NT2/D1 (cell line): ENCODE results near the gene PTPRG.
A peak's percentile ranks its signal among the peaks of the same experiment; 100 is the strongest.

Experiments
- DNase-seq: peaks from one replicate; pipeline ENCODE4 v3.0.0-alpha.2; 2011; ENCODE audit warnings: low read depth, low spot score
- H3K27me3 ChIP-seq: 2 replicates; pipeline ENCODE4 v1.6.0; 2011; ENCODE audit warnings: mild to moderate bottlenecking; ENCODE audit not compliant: insufficient read length, insufficient read depth
- H3K36me3 ChIP-seq: 2 replicates; pipeline ENCODE4 v1.6.1; 2011; ENCODE audit warnings: mild to moderate bottlenecking, low read length, mixed read lengths; ENCODE audit not compliant: insufficient read depth, insufficient read length
- H3K4me1 ChIP-seq: 2 replicates; pipeline ENCODE4 v1.5.1; 2011; ENCODE audit not compliant: insufficient read depth, insufficient read length
- H3K4me3 ChIP-seq: 2 replicates; pipeline ENCODE4 v1.5.1; 2011; ENCODE audit warnings: low read depth; ENCODE audit not compliant: insufficient read length
- H3K9ac ChIP-seq: 2 replicates; pipeline ENCODE4 v1.6.0; 2011; ENCODE audit warnings: low read depth; ENCODE audit not compliant: insufficient read length
- H3K9me3 ChIP-seq: 2 replicates; pipeline ENCODE4 v1.5.1; 2011; ENCODE audit warnings: mild to moderate bottlenecking, low read length; ENCODE audit not compliant: insufficient read depth
- SUZ12 ChIP-seq: IDR thresholded peaks from 2 replicates; pipeline ENCODE4 v1.6.1; 2011; ENCODE audit not compliant: insufficient read length, insufficient read depth; ENCODE audit errors: extremely low read depth
- YY1 ChIP-seq: IDR thresholded peaks from 2 replicates; pipeline ENCODE4 v1.6.1; 2011; ENCODE audit not compliant: insufficient read length, insufficient read depth
- ZNF274 ChIP-seq: IDR thresholded peaks from 2 replicates; pipeline ENCODE4 v1.6.1; 2011; ENCODE audit warnings: mild to moderate bottlenecking, low read depth, low read length

PTPRG gene

GRCh38 chr3:62044874-62045411, 483.6 kb downstream of the PTPRG start:
- Histone ChIP-seq H3K4me3 (no peak overlapping the region), H3K9me3 (no peaks in the 10 kb centered on the region), H3K27me3 (no peaks in the 10 kb centered on the region), H3K4me1 (no peaks in the 10 kb centered on the region), H3K9ac (no peak overlapping the region), H3K36me3 (no peaks in the 10 kb centered on the region)
- peak; percentile 23 for DNase-seq
- TF ChIP-seq ZNF274 (no peak), SUZ12 (no peak), YY1 (no peak)

GRCh38 chr3:62046326-62046725, 485.0 kb downstream of the PTPRG start:
- Histone ChIP-seq H3K27me3 (no peaks in the 10 kb centered on the region), H3K9ac (no peak overlapping the region), H3K4me3 (no peak overlapping the region), H3K4me1 (no peaks in the 10 kb centered on the region), H3K9me3 (no peaks in the 10 kb centered on the region), H3K36me3 (no peaks in the 10 kb centered on the region)
- DNase-seq, result no peak
- TF ChIP-seq SUZ12, result no peak

GRCh38 chr3:62048577-62048976, 487.2 kb downstream of the PTPRG start:
- no peaks in the 10 kb centered on the region for H3K9me3 ChIP-seq
- no peak overlapping the region for H3K9ac ChIP-seq

GRCh38 chr3:62049033-62049432, 487.7 kb downstream of the PTPRG start:
- Histone ChIP-seq H3K27me3 (no peaks in the 10 kb centered on the region), H3K9ac (no peak overlapping the region), H3K36me3 (no peaks in the 10 kb centered on the region), H3K9me3 (no peaks in the 10 kb centered on the region), H3K4me3 (no peak overlapping the region), H3K4me1 (no peaks in the 10 kb centered on the region)
- TF ChIP-seq SUZ12, result no peak
- TF ChIP-seq YY1, result no peak
- no peak for TF ChIP-seq ZNF274
- DNase-seq, result no peak

More at GRCh38 chr3:62048577-62048976, 487.2 kb downstream of the PTPRG start:
- TF ChIP-seq ZNF274, result no peak
- TF ChIP-seq SUZ12, result no peak
- no peak for TF ChIP-seq YY1
- H3K27me3 ChIP-seq, result no peaks in the 10 kb centered on the region
- DNase-seq, result no peak
- H3K36me3 ChIP-seq, result no peaks in the 10 kb centered on the region
- no peaks in the 10 kb centered on the region for H3K4me1 ChIP-seq
- H3K4me3 ChIP-seq, result no peak overlapping the region

- TF ChIP-seq SUZ12 (no peak), YY1 (no peak), ZNF274 (no peak)
- H3K4me3 ChIP-seq, result no peak overlapping the region
- H3K27me3 ChIP-seq, result no peaks in the 10 kb centered on the region
- H3K36me3 ChIP-seq, result no peaks in the 10 kb centered on the region
- DNase-seq, result peak; percentile 18
- no peaks in the 10 kb centered on the region for H3K4me1 ChIP-seq
- H3K9me3 ChIP-seq, result no peaks in the 10 kb centered on the region
- H3K9ac ChIP-seq, result no peak overlapping the region
Measured at GRCh38 chr3:62051506-62051905, 490.1 kb downstream of the PTPRG start.

- Histone ChIP-seq H3K9ac (no peak overlapping the region), H3K36me3 (no peaks in the 10 kb centered on the region), H3K4me1 (no peaks in the 10 kb centered on the region), H3K27me3 (no peaks in the 10 kb centered on the region), H3K4me3 (no peak overlapping the region), H3K9me3 (no peaks in the 10 kb centered on the region)
- no peak for TF ChIP-seq SUZ12
- no peak for TF ChIP-seq ZNF274
- no peak for TF ChIP-seq YY1
- no peak for DNase-seq
Measured at GRCh38 chr3:62052331-62052730, 491.0 kb downstream of the PTPRG start.

GRCh38 chr3:62056658-62057057, 495.3 kb downstream of the PTPRG start:
- Histone ChIP-seq H3K9me3 (no peaks in the 10 kb centered on the region), H3K36me3 (no peaks in the 10 kb centered on the region)
- TF ChIP-seq ZNF274 (no peak), YY1 (no peak), SUZ12 (no peak)

GRCh38 chr3:62057339-62058047, 496.1 kb downstream of the PTPRG start:
- Histone ChIP-seq H3K9ac (no peak overlapping the region), H3K9me3 (no peaks in the 10 kb centered on the region), H3K4me3 (no peak overlapping the region), H3K4me1 (no peaks in the 10 kb centered on the region), H3K36me3 (no peaks in the 10 kb centered on the region), H3K27me3 (no peaks in the 10 kb centered on the region)
- TF ChIP-seq ZNF274 (no peak), YY1 (no peak), SUZ12 (no peak)
- DNase-seq, result no peak

More at GRCh38 chr3:62056658-62057057, 495.3 kb downstream of the PTPRG start:
- H3K4me1 ChIP-seq, result no peaks in the 10 kb centered on the region
- DNase-seq, result no peak
- H3K9ac ChIP-seq, result no peak overlapping the region
- H3K4me3 ChIP-seq, result no peak overlapping the region
- no peaks in the 10 kb centered on the region for H3K27me3 ChIP-seq
